Measurements from ENCODE around the gene PRDM2. TPM values are rescaled to one million over a fixed set of nuclear protein-coding genes. Genes with fewer than 3 reads are reported as not detected.

PRDM2 gene
- polyA plus RNA-seq, 3 donors: 4.1 to 22.5 (median 7.6) TPM

DNA sequence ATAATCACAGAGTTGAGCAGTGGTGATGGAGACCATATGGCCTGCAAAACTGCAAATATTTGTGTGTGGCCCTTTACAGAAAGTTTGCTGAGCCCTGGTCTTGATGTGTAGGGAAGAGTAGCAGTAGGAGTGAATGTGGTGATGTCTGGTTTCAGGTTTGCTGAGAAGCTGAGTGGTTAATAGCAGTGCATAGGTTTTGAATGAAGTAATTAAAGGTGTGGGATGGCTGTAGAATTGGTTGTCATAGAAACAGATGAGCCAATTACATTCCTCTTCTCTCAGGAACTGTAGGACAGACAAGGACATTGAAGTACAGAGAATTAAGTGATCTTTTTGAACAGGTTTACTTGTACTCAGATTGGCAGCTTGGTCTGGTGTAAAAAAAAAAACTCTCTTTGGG, 37.4 kb downstream of the PRDM2 start:
- no peak overlapping the region for H3K4me2 ChIP-seq (replicated peaks; ENCODE audit: extremely low read depth, low read length, poor library complexity, severe bottlenecking)
- Mint-ChIP-seq H3K4me1 (peaks cover 17% of the 10 kb centered on the region), H3K4me3 (no peak overlapping the region), H3K36me3 (peaks cover 16 to 21% of the 10 kb centered on the region in 2 donors), H3K9me3 (no peaks in the 10 kb centered on the region), H3K27me3 (ENCODE audit: low read depth in 3 of 3) (no peaks in the 10 kb centered on the region), H3K27ac (no peak overlapping the region)
- TF ChIP-seq, protein P1, sequence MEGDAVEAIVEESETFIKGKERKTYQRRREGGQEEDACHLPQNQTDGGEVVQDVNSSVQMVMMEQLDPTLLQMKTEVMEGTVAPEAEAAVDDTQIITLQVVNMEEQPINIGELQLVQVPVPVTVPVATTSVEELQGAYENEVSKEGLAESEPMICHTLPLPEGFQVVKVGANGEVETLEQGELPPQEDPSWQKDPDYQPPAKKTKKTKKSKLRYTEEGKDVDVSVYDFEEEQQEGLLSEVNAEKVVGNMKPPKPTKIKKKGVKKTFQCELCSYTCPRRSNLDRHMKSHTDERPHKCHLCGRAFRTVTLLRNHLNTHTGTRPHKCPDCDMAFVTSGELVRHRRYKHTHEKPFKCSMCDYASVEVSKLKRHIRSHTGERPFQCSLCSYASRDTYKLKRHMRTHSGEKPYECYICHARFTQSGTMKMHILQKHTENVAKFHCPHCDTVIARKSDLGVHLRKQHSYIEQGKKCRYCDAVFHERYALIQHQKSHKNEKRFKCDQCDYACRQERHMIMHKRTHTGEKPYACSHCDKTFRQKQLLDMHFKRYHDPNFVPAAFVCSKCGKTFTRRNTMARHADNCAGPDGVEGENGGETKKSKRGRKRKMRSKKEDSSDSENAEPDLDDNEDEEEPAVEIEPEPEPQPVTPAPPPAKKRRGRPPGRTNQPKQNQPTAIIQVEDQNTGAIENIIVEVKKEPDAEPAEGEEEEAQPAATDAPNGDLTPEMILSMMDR (IDR thresholded peaks at IDR 0.05): no peak
- intact Hi-C loops (cut with micrococcal nuclease): no loop called here
- H2AFZ ChIP-seq (ENCODE audit: insufficient read depth, low read depth, low read length, poor library complexity, severe bottlenecking): no peak overlapping the region
- no peak overlapping the region for H3K27ac ChIP-seq (ENCODE audit: low read depth in 1 of 2, low read length in 2 of 2)
- peaks cover 11 to 18% of the 10 kb centered on the region in 2 donors for H3K4me1 ChIP-seq (ENCODE audit: control insufficient read depth in 1 of 2, insufficient read depth in 2 of 2, low read length in 2 of 2)
- no peaks in the 10 kb centered on the region for H3K27me3 ChIP-seq (ENCODE audit: control insufficient read depth in 2 of 2, insufficient read depth in 2 of 2, low read length in 2 of 2)
- H3K36me3 ChIP-seq (replicated peaks in 1 of 2; ENCODE audit: control insufficient read depth in 1 of 2, insufficient read depth in 2 of 2, low read length in 2 of 2): peaks cover 5 to 19% of the 10 kb centered on the region in 2 donors
- H3K79me2 ChIP-seq (ENCODE audit: insufficient read depth, low read length): no peaks in the 10 kb centered on the region
- no peak overlapping the region for H3K4me3 ChIP-seq (replicated peaks in 1 of 3; ENCODE audit: low read depth in 2 of 3, low read length in 3 of 3)
- no peaks in the 10 kb centered on the region for H4K20me1 ChIP-seq (ENCODE audit: insufficient read depth, low read length)
- no peaks in the 10 kb centered on the region for H3K9me3 ChIP-seq (replicated peaks in 1 of 2; ENCODE audit: control insufficient read depth in 1 of 2, insufficient read depth in 1 of 2, low read length in 2 of 2)
- no peak overlapping the region for H3K9ac ChIP-seq (ENCODE audit: insufficient read depth, low read length, poor library complexity, severe bottlenecking)
- no peak for DNase-seq

DNA sequence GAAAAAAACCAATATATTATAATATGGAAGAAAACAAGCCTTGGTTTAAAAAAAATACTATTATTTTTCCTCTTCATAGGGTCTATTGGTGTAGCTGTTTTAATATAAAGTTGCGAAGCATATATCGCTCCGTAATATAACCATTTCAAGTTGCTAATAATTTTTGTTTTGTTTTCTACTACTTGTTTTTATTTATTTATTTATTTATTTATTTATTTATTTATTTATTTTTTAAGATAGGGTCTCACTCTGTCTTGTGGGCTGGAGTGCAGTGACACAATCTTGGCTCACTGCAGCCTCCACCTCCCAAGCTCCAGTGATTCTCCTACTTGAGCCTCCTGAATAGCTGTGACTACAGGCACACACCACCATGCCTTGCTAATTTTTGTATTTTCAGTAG, 46.4 kb downstream of the PRDM2 start:
- no peak overlapping the region for H3K27ac ChIP-seq (ENCODE audit: low read depth in 1 of 2, low read length in 2 of 2)
- no peak for DNase-seq
- H3K9me3 ChIP-seq (replicated peaks in 1 of 2; ENCODE audit: control insufficient read depth in 1 of 2, insufficient read depth in 1 of 2, low read length in 2 of 2): no peaks in the 10 kb centered on the region
- TF ChIP-seq, protein P1 (IDR thresholded peaks at IDR 0.05): no peak
- H4K20me1 ChIP-seq (ENCODE audit: insufficient read depth, low read length): peaks cover 18% of the 10 kb centered on the region
- intact Hi-C loops (cut with micrococcal nuclease): loop anchor here in 1 of 2 donors (5.0 kb wide), 1 partner anchor 44 kb away; the partner anchor contains the start of gene PRDM2
- H3K9ac ChIP-seq (ENCODE audit: insufficient read depth, low read length, poor library complexity, severe bottlenecking): no peak overlapping the region
- H3K4me3 ChIP-seq (replicated peaks in 1 of 3; ENCODE audit: low read depth in 2 of 3, low read length in 3 of 3): no peak overlapping the region
- H3K27ac Mint-ChIP-seq: no peak overlapping the region
- H3K79me2 ChIP-seq (ENCODE audit: insufficient read depth, low read length): peaks cover 23% of the 10 kb centered on the region
- WGBS (ENCODE audit: insufficient coverage): no CpG with 5 or more reads among the region's 3 CpGs
- no peaks in the 10 kb centered on the region for H3K27me3 Mint-ChIP-seq (ENCODE audit: low read depth in 3 of 3)
- H3K36me3 ChIP-seq (replicated peaks in 1 of 2; ENCODE audit: control insufficient read depth in 1 of 2, insufficient read depth in 2 of 2, low read length in 2 of 2): peaks cover 8 to 30% of the 10 kb centered on the region in 2 donors
- H3K4me1 ChIP-seq (ENCODE audit: control insufficient read depth in 1 of 2, insufficient read depth in 2 of 2, low read length in 2 of 2): peaks cover 17 to 30% of the 10 kb centered on the region in 2 donors
- H3K27me3 ChIP-seq (ENCODE audit: control insufficient read depth in 2 of 2, insufficient read depth in 2 of 2, low read length in 2 of 2): no peaks in the 10 kb centered on the region
- peaks cover 28% of the 10 kb centered on the region for H3K4me1 Mint-ChIP-seq
- peaks cover 0 to 2% (median 0%) of the 10 kb centered on the region in 7 donors for H3K9me3 Mint-ChIP-seq
- no peak overlapping the region for H2AFZ ChIP-seq (ENCODE audit: insufficient read depth, low read depth, low read length, poor library complexity, severe bottlenecking)
- H3K36me3 Mint-ChIP-seq: peaks cover 32 to 35% of the 10 kb centered on the region in 2 donors
- H3K4me3 Mint-ChIP-seq: no peak overlapping the region
- H3K4me2 ChIP-seq (replicated peaks; ENCODE audit: extremely low read depth, low read length, poor library complexity, severe bottlenecking): no peak overlapping the region

All from CD14-positive monocyte (primary cell).